Stomach smooth muscle (tissue), 2 donors: Measurements from ENCODE around the gene PPAT.

Experiments
- H3K27ac ChIP-seq: one replicate; pipeline ENCODE4 v1.7.0; 2013; ENCODE audit warnings: mild to moderate bottlenecking, low read length, inconsistent platforms
- H3K27me3 ChIP-seq, 2 donors: one replicate each; pipeline ENCODE4 v1.7.0; 2013; ENCODE audit warnings: low read length in 2 of 2; ENCODE audit not compliant: insufficient read depth in 2 of 2, control insufficient read depth in 1 of 2
- H3K36me3 ChIP-seq, 2 donors: one replicate each; pipeline ENCODE4 v1.7.0; 2013; ENCODE audit warnings: low read length in 2 of 2; ENCODE audit not compliant: control insufficient read depth in 2 of 2, insufficient read depth in 2 of 2
- H3K4me1 ChIP-seq: one replicate; pipeline ENCODE4 v1.7.0; 2013; ENCODE audit warnings: low read length; ENCODE audit not compliant: control insufficient read depth, insufficient read depth
- H3K4me3 ChIP-seq, 2 donors: one replicate each; pipeline ENCODE4 v1.7.0; 2013; ENCODE audit warnings: low read length in 2 of 2
- H3K9ac ChIP-seq, 2 donors: one replicate each; pipeline ENCODE4 v1.7.0; 2013; ENCODE audit warnings: low read length in 2 of 2, mild to moderate bottlenecking in 1 of 2
- H3K9me3 ChIP-seq, 2 donors: one replicate each; pipeline ENCODE4 v1.7.0; 2013; ENCODE audit warnings: low read length in 2 of 2; ENCODE audit not compliant: control insufficient read depth in 2 of 2
- donor health status: healthy.
- donor health status: Pancreatic carcinoma.

PPAT gene

DNA sequence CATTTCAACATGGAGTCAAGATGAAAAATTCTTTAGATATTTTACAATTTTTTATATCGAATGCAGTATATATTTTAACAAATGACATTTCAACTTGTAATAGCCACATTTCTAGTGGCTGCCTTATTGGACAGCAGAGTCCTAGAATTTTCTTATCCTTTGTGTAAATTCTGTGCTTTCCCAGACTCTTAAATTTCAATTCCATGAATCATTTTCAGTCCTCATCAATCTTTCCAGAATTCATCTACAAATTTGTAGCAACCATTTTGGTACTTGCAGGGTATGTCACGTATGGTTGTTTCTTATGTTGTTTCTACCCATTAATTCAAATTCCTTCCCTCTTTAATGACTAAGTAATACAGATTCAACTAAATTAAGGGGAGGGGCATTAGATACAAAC is 3.4 kb upstream of the PPAT start:
- Histone ChIP-seq H3K27me3 (no peaks in the 10 kb centered on the region), H3K27ac (no peak overlapping the region)

DNA sequence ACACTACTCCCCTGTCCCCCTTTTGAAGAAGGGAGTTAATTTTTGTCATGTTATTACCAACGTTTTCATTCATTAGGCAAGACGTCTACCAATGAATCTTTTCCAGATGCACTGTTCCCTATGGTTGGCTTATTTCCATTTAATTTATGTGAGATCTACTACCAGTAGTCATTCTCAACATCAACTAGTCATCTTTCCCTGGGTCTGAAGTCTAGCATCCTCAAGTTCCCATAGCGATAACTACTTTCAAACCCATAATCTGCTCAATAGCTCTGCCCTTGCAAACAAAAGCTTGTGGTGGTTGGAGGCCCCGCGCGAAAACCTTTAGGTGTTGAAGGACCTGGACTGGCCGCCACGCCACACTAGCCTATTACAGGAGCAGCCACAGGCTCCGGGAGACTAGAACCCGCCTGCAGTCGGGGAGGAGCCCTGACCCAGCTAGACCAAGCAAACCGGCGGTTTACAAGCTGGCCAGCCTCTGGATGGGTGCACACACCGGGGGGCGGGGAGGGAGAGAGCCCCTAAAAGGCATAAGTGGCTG is 746 bp downstream of the PPAT start:
- H3K36me3 ChIP-seq: no peaks in the 10 kb centered on the region
- peak overlapping the region; percentile 93 for H3K27ac ChIP-seq
- H3K9ac ChIP-seq: peak overlapping the region; percentile 60 to 71
- H3K4me3 ChIP-seq: peak overlapping the region; percentile 85 to 86
- H3K27me3 ChIP-seq: no peaks in the 10 kb centered on the region
- no peaks in the 10 kb centered on the region for H3K9me3 ChIP-seq
- peaks cover 19% of the 10 kb centered on the region for H3K4me1 ChIP-seq

More for the DNA sequence above, 3.4 kb upstream of the PPAT start:
- H3K9me3 ChIP-seq: no peaks in the 10 kb centered on the region
- H3K36me3 ChIP-seq: peaks cover 0 to 2% of the 10 kb centered on the region in 2 donors
- H3K9ac ChIP-seq: no peak overlapping the region
- H3K4me1 ChIP-seq: peaks cover 19% of the 10 kb centered on the region
- H3K4me3 ChIP-seq: no peak overlapping the region

DNA sequence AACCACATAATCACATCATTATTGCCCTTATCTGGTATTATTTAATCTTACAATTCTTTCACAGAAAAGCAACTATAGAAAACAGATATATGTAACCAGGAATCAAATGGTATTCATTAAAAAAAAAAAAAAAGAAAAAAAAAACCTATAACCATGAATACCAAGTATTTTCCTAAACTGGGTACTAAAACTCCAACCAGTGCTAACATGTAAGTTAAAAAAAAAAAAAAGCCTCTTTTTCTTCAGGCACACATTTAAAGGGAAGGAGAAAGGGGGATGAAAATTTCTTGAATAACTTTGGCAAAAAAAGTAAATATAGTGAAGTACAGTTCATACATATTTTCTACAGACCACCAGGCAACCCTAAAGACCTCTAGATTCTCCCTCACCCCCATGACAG is 2.1 kb downstream of the PPAT start:
- H3K4me1 ChIP-seq: peaks cover 19% of the 10 kb centered on the region
- no peaks in the 10 kb centered on the region for H3K36me3 ChIP-seq
- H3K27ac ChIP-seq: no peak overlapping the region
- H3K9ac ChIP-seq: no peak overlapping the region
- H3K9me3 ChIP-seq: no peaks in the 10 kb centered on the region
- no peak overlapping the region for H3K4me3 ChIP-seq
- H3K27me3 ChIP-seq: no peaks in the 10 kb centered on the region

DNA sequence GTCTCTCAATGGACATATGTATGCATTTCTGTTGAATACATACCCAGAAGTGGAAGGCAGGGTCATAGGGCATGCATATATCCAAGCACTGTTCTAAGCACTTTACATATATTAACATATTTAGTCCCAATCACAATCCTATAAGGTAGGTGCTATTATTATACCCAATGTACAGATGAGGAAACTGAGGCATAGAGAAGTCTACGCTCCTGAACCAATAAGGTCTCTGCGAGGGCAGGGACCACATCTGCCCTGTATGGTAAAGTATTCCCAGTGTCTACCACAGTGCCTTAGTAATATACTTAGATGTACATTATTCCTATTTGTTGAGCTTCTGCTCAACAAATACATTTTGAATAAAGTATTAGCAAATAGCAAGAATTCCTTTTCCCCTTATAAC is 5.2 kb downstream of the PPAT start:
- Histone ChIP-seq H3K4me1 (peaks cover 9% of the 10 kb centered on the region), H3K27me3 (no peaks in the 10 kb centered on the region), H3K9me3 (no peaks in the 10 kb centered on the region), H3K4me3 (no peak overlapping the region), H3K27ac (no peak overlapping the region), H3K36me3 (no peaks in the 10 kb centered on the region), H3K9ac (no peak overlapping the region)

DNA sequence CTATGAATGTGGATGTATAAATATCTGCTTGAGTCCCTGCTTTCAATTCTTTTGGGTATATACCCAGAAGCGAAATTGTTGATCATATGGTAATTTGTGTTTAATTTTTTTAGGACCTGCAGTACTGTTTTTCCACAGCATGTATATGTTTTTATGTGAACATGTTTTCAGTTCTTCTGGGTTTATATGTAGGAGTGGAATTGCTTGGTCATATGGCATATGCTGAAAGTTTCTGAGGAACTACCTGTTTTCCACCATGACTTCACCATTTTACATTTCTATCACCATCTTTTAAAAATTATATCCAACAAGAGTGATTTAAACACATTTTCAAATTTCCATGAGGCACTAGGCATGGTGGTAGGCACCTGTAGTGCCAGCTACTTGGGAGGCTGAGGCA is 8.2 kb downstream of the PPAT start:
- no peaks in the 10 kb centered on the region for H3K9me3 ChIP-seq
- H3K27me3 ChIP-seq: no peaks in the 10 kb centered on the region
- no peak overlapping the region for H3K4me3 ChIP-seq
- no peaks in the 10 kb centered on the region for H3K4me1 ChIP-seq
- H3K27ac ChIP-seq: no peak overlapping the region
- no peak overlapping the region for H3K9ac ChIP-seq
- H3K36me3 ChIP-seq: no peaks in the 10 kb centered on the region

DNA sequence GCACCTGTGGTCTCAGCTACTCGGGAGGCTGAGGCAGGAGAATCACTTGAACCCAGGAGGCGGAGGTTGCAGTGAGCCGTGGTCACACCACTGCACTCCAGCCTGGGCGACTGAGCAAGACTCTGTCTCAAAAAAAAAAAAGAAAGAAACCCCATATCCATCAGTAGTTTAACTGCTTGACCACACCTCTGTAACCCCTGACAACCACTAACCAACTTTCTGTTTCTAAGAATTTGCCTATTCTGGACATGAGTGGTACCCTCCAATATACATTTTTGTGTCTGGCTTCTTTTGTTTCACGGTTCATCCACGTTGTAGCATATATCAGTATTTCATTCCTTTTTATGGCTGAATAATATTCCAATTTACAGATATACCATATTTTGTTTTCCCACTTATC is 9.1 kb downstream of the PPAT start:
- H3K4me3 ChIP-seq: no peak overlapping the region
- no peaks in the 10 kb centered on the region for H3K9me3 ChIP-seq
- no peaks in the 10 kb centered on the region for H3K36me3 ChIP-seq
- H3K4me1 ChIP-seq: no peaks in the 10 kb centered on the region
- H3K9ac ChIP-seq: no peak overlapping the region
- H3K27ac ChIP-seq: no peak overlapping the region
- H3K27me3 ChIP-seq: no peaks in the 10 kb centered on the region

DNA sequence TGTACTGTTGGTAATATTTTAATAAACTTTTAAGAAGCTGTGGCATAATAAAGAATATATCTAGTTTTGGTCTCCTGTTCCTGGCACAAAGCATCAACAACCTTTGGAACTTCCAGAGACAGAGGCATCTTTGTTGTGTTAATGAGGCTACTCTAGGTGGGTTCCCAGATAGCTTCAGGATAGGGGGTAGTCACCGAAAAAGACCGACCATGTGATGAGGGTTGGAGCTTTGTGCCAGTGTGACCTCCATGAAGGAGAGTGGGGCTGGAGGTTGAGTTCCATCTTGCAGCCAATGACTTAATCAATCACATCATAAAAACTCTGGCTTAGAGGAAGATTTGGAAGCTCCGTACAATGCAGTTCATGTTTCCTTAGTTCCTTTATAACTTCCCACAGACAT is 9.9 kb downstream of the PPAT start:
- Histone ChIP-seq H3K4me1 (no peaks in the 10 kb centered on the region), H3K27ac (no peak overlapping the region), H3K4me3 (no peak overlapping the region), H3K27me3 (no peaks in the 10 kb centered on the region), H3K36me3 (no peaks in the 10 kb centered on the region), H3K9me3 (no peaks in the 10 kb centered on the region), H3K9ac (no peak overlapping the region)

DNA sequence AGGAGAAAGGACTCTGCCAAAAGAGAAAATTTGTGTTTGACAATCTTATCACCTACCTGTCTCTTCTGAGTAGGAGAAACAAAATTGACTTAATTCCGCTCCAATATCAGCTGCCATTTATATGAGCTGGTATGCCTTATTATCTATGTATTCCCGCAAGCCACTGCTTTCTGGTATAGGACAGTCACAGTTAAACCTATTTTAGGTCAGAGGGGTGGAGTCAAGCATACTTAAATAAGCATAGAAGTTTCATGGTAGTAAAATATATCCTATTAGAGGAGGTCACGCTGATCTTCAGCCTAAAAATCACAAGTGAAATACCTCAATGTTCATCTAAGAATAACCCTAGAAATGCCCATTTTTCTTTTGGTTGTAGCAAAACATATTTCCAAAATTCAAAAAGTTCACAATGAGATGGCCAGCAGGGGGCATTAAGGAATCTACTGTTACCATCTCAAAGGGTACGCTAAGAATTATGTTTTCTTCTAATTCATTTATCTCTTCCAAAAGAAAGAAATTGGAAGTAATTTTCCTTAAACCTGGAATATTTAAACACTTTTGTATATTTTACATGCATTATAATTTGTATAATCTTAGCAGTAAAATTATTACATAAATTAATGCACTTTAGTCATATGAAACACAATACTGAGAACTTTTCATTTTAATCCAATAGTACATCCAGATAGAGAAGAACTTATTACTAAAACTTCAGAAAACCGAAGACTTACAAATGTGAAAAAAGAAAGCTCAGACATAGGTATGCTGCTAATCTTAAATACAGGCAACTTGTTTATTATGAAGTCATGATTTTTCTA is 10.5 kb downstream of the PPAT start:
- H3K36me3 ChIP-seq: no peaks in the 10 kb centered on the region
- H3K4me3 ChIP-seq: no peak overlapping the region
- H3K27ac ChIP-seq: no peak overlapping the region
- H3K4me1 ChIP-seq: no peaks in the 10 kb centered on the region
- no peaks in the 10 kb centered on the region for H3K27me3 ChIP-seq
- H3K9me3 ChIP-seq: no peaks in the 10 kb centered on the region
- peak overlapping the region in 1 of 2 donors; percentile 38 for H3K9ac ChIP-seq

DNA sequence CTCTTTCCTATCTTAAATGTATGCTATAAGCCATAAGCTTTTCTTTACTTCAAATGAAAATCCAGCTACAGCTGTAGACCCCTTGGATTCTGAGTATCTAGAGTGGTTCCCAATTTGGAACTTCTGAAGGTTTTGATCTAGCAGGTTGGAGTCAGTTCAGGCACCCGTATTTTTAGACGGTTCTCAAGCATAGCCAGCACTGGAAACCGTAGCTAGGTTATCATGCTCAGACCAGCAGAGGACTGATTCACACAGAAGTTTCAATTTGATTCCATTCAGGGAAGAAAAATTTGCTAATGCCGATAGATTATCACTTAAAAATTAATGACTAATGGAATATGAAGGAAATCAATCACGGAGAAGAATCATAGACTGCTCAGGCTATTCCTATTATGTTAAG is 11.2 kb downstream of the PPAT start:
- Histone ChIP-seq H3K27ac (no peak overlapping the region), H3K27me3 (no peaks in the 10 kb centered on the region), H3K4me1 (no peaks in the 10 kb centered on the region), H3K4me3 (no peak overlapping the region), H3K9me3 (no peaks in the 10 kb centered on the region), H3K36me3 (no peaks in the 10 kb centered on the region), H3K9ac (no peak overlapping the region)

DNA sequence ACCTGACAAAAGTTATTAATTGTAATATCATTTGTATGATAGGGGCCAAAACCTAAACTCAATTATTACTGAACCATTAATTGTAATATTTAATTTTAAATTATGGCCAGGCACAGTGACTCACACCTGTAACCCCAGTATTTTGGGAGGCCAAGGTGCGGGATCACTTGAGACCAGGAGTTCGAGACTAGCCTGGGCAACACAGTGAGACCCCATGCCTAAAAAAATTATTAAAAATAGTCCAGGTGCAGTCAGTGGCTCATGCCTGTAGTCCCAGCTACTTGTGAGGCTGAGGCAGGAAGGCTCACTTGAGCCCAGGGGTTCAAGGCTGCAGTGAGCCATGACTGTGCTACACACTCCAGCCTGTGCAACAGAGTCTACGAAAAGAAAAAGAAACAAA is 18.0 kb downstream of the PPAT start:
- no peaks in the 10 kb centered on the region for H3K27me3 ChIP-seq
- H3K9me3 ChIP-seq: no peaks in the 10 kb centered on the region
- no peaks in the 10 kb centered on the region for H3K36me3 ChIP-seq
- H3K9ac ChIP-seq: no peak overlapping the region
- H3K27ac ChIP-seq: no peak overlapping the region
- H3K4me3 ChIP-seq: no peak overlapping the region
- no peaks in the 10 kb centered on the region for H3K4me1 ChIP-seq

DNA sequence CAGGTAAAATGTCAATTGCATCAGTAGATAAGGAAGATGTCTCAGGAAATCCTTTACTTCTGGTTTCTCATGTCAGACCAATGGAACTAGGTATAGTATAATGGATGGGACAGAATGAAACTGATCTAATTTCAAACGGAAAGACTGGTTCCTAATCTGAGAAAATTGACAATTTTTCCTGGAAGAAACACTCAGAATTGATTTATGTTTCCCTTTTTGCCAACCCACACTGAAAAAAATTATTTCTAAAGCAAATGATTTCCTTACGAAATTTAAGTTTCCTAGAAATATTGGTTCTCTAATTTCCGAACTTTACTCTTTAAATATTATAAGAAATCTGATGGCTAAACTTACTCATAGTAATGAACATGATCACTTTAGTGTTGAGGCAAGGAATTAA is 19.1 kb downstream of the PPAT start:
- no peak overlapping the region for H3K4me3 ChIP-seq
- H3K36me3 ChIP-seq: no peaks in the 10 kb centered on the region
- no peaks in the 10 kb centered on the region for H3K9me3 ChIP-seq
- H3K27me3 ChIP-seq: no peaks in the 10 kb centered on the region
- no peak overlapping the region for H3K9ac ChIP-seq
- H3K4me1 ChIP-seq: no peaks in the 10 kb centered on the region
- no peak overlapping the region for H3K27ac ChIP-seq
